H1 (cell line): Measurements from ENCODE around the gene ATG7. TPM values are rescaled to one million over a fixed set of nuclear protein-coding genes. Genes with fewer than 3 reads are reported as not detected.

Source experiments
- E2F6 ChIP-seq: IDR thresholded peaks from 2 replicates; pipeline ENCODE4 v1.6.1; 2012; ENCODE audit warnings: inconsistent platforms
- GABPA ChIP-seq: IDR thresholded peaks from 2 replicates; pipeline ENCODE4 v1.6.1; 2011; ENCODE audit warnings: mild to moderate bottlenecking, low read length, moderate library complexity, borderline replicate concordance; ENCODE audit not compliant: insufficient read depth
- NANOG ChIP-seq: IDR thresholded peaks from 2 replicates; pipeline ENCODE4 v1.6.1; 2011; ENCODE audit warnings: low read length, low read depth, mild to moderate bottlenecking, inconsistent platforms; ENCODE audit not compliant: insufficient read depth, poor library complexity, severe bottlenecking
- POLR2A ChIP-seq, 2 experiments: IDR thresholded peaks; 1 replicate in 1 of 2; 2 replicates in 1 of 2; pipeline ENCODE4 v1.6.1; 2011; ENCODE audit warnings: low read depth in 2 of 2, low read length in 2 of 2, mild to moderate bottlenecking in 2 of 2; ENCODE audit errors: control extremely low read depth in 1 of 2
- RFX5 ChIP-seq: IDR thresholded peaks from 2 replicates; pipeline ENCODE4 v1.6.1; 2011; ENCODE audit warnings: low read depth, low read length, improper control_type of control experiment, borderline replicate concordance
- TAF7 ChIP-seq: optimal IDR thresholded peaks from 2 replicates; pipeline ENCODE3; 2011; ENCODE audit warnings: low read depth, mild to moderate bottlenecking, inconsistent platforms, low read length, moderate library complexity, borderline replicate concordance
- polyA plus RNA-seq, 7 experiments: library from polyadenylated mRNA; depleted of rRNA in 3 of 7; stranded (reverse) in 5 of 7; unstranded in 2 of 7; fragments of >200 nt in 5 of 7; fragments of 200-250 nt in 2 of 7; gene quantifications; 1 replicate in 5 of 7; 2 replicates in 1 of 7; 4 replicates in 1 of 7; pipeline versions ENCODE4 v1.2.1 to v1.2.3, GENCODE V29; 2011 to 2013; ENCODE audit warnings: missing spikeins in 2 of 7, mixed read lengths in 2 of 7
- total RNA-seq: library from RNA; stranded (reverse); fragmentation: NEBNext Ultra II Directional; extraction: Animal tissue kit (Norgen Biotek cat#: 25700); gene quantifications from 2 replicates; pipeline ENCODE4 v1.2.1, GENCODE V29; 2021

ATG7 gene
- total and polyA plus RNA-seq, 2 of the 8 experiments (the other 6 are each of a cell fraction or from before 2014, with no cell fraction given), result 15.0 to 19.1 TPM

DNA sequence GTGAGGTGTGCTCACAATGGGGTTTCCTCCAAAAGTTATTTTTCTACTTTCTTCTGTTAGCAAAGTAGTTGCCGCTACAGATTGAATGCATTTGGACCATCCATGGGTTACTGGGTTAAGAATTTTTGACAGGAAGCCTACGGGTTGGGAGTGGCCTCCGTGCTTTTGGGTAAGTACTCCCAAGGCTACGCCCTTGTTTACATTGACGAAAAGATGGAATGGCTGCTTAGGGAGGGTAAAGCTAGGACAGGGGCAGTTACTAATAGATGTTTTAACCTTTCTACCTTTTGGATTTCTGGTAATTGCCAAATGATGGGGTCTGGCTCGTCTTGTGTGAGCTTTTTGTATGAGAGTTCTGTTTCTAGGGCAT, 20.4 kb upstream of the ATG7 start (continued):
- TF ChIP-seq NANOG (no peak), TAF7 (no peak), GABPA (no peak), RFX5 (no peak), POLR2A (IDR thresholded peaks at IDR 0.05; ENCODE audit: control extremely low read depth in 1 of 2, low read depth in 2 of 2, low read length in 2 of 2) (no peak), E2F6 (no peak)
- TF ChIP-seq, all 59 proteins: peak for 0
